HepG2 (cell line): ENCODE data around the gene MRM2. TPM values are rescaled to one million over a fixed set of nuclear protein-coding genes. Genes with fewer than 3 reads are reported as not detected.

Source experiments
- ATAC-seq: fragments of 200-7000 bp; cut with Tn5 transposase; 3 replicates; pipeline ENCODE4 v1.9.1; 2020; ENCODE audit warnings: mild to moderate bottlenecking, moderate library complexity
- BruUV-seq: library from RNA; stranded (reverse); fragments of 400-500 nt; replicated peaks from 2 replicates; lab custom pipeline; 2021; lab: Mats Ljungman, UMichigan
- CTCF ChIA-PET: fragments of 300-600 bp; formaldehyde crosslinking; extraction: SDS; loops from one replicate; lab custom pipeline; 2021; ENCODE audit warnings: low total read pairs, inconsistent platforms, low intra/inter-chr PET ratio; lab: Yijun Ruan, JAX
- POLR2A ChIA-PET: fragments of 350-600 bp; sonication (Branson Sonifier 250); formaldehyde crosslinking; loops from one replicate; lab custom pipeline; 2020; ENCODE audit warnings: antibody characterized with exemption, inconsistent platforms; lab: Yijun Ruan, JAX
- DNase-seq: peaks from one replicate; pipeline ENCODE4 v3.0.0-alpha.2; 2015; ENCODE audit warnings: low spot score
- FAIRE-seq: peaks from 3 replicates; lab custom pipeline; 2011; peaks lifted over from hg19 to GRCh38; lab: Jason Lieb, UNC
- H2AFZ ChIP-seq: one replicate; pipeline ENCODE4 v1.6.1; 2011; ENCODE audit warnings: low read length, inconsistent platforms
- H3K27ac ChIP-seq: fragments of 300-600 bp; 3 replicates; pipeline ENCODE4 v1.8.0; 2011; ENCODE audit warnings: mixed run types, mild to moderate bottlenecking, mixed read lengths, low read length, inconsistent platforms; ENCODE audit not compliant: insufficient read depth; ENCODE audit errors: extremely low read length
- H3K27me3 ChIP-seq, 2 experiments: fragments of 200-600 bp in 1 of 2; 2 replicates in 1 of 2; 3 replicates in 1 of 2; pipeline versions ENCODE4 v1.6.0 to v1.8.0; 2011; ENCODE audit warnings: low read length in 2 of 2, mild to moderate bottlenecking in 2 of 2, moderate library complexity in 2 of 2, inconsistent platforms in 1 of 2; ENCODE audit not compliant: insufficient read depth in 2 of 2, control insufficient read depth in 1 of 2
- H3K36me3 ChIP-seq, 2 experiments: fragments of 200-600 bp in 1 of 2; replicated peaks in 1 of 2; 2 replicates in 1 of 2; 3 replicates in 1 of 2; pipeline versions ENCODE4 v1.5.1 to v1.8.0; 2011; ENCODE audit warnings: low read length in 2 of 2, inconsistent platforms in 1 of 2; ENCODE audit not compliant: insufficient read depth in 2 of 2, control insufficient read depth in 1 of 2
- H3K4me1 ChIP-seq: 2 replicates; pipeline ENCODE4 v1.5.1; 2012; ENCODE audit warnings: low read length, inconsistent platforms; ENCODE audit not compliant: insufficient read depth
- H3K4me2 ChIP-seq: 2 replicates; pipeline ENCODE4 v1.6.0; 2011; ENCODE audit warnings: low read depth, low read length, inconsistent platforms
- H3K4me3 ChIP-seq, 3 experiments: fragments of 200-600 bp in 1 of 3; sonication (generic), shearing (Covaris generic) in 1 of 3; replicated peaks in 1 of 3; 2 replicates each; pipeline ENCODE4 v1.5.1; 2011 to 2016; ENCODE audit warnings: low read length in 3 of 3, inconsistent platforms in 2 of 3, low read depth in 2 of 3, mild to moderate bottlenecking in 2 of 3, control low read depth in 1 of 3, mixed read lengths in 1 of 3; ENCODE audit not compliant: insufficient read depth in 1 of 3
- H3K79me2 ChIP-seq: one replicate; pipeline ENCODE4 v1.6.1; 2011; ENCODE audit warnings: low read length, inconsistent platforms; ENCODE audit not compliant: insufficient read depth
- H3K9ac ChIP-seq: 2 replicates; pipeline ENCODE4 v1.6.0; 2011; ENCODE audit warnings: mild to moderate bottlenecking, low read depth, low read length, inconsistent platforms; ENCODE audit not compliant: insufficient read depth
- H3K9me3 ChIP-seq: 2 replicates; pipeline ENCODE4 v1.5.1; 2012; ENCODE audit warnings: mild to moderate bottlenecking, low read length
- H4K20me1 ChIP-seq: 2 replicates; pipeline ENCODE4 v1.6.0; 2011; ENCODE audit warnings: inconsistent platforms, mild to moderate bottlenecking, low read length, moderate library complexity; ENCODE audit not compliant: insufficient read depth
- AGO1 ChIP-seq: fragments of 200-400 bp; formaldehyde crosslinking; IDR thresholded peaks from 2 replicates; pipeline ENCODE4 v1.6.1; 2017; ENCODE audit warnings: mild to moderate bottlenecking, low read depth, low read length, moderate library complexity; ENCODE audit not compliant: poor library complexity, severe bottlenecking
- ATF1 ChIP-seq: IDR thresholded peaks from 2 replicates; pipeline ENCODE4 v1.6.1; 2016; ENCODE audit warnings: mild to moderate bottlenecking, control low read depth
- SYNCRIP ChIP-seq: fragments of 200-400 bp; formaldehyde crosslinking; IDR thresholded peaks from 2 replicates; pipeline ENCODE4 v1.6.1; 2018; ENCODE audit warnings: mild to moderate bottlenecking, low read depth, low read length; ENCODE audit not compliant: insufficient read depth
- XRCC5 ChIP-seq: fragments of 200-400 bp; formaldehyde crosslinking; optimal IDR thresholded peaks from 2 replicates; pipeline ENCODE3; 2017; ENCODE audit warnings: mild to moderate bottlenecking, low read length
- ZFP1 ChIP-seq: IDR thresholded peaks from 2 replicates; pipeline ENCODE4 v1.6.1; 2016
- ZNF644 ChIP-seq: IDR thresholded peaks from 2 replicates; pipeline ENCODE4 v1.6.1; 2016; ENCODE audit warnings: low read depth
- ZNF670 ChIP-seq: sonication (generic); formaldehyde crosslinking; IDR thresholded peaks from 2 replicates; pipeline ENCODE4 v1.8.0; 2022; ENCODE audit warnings: mild to moderate bottlenecking, missing genetic modification reagents, borderline replicate concordance
- ZNF737 ChIP-seq: sonication (generic); formaldehyde crosslinking; IDR thresholded peaks from 2 replicates; pipeline ENCODE4 v1.5.0; 2020; ENCODE audit warnings: missing genetic modification reagents, mild to moderate bottlenecking, borderline replicate concordance
- ZNF839 ChIP-seq: sonication (generic); formaldehyde crosslinking; IDR thresholded peaks from 2 replicates; pipeline ENCODE4 v1.4.0; 2020; ENCODE audit warnings: missing genetic modification reagents, mild to moderate bottlenecking, borderline replicate concordance
- whole genome bisulfite sequencing: methylation state at CpG from one replicate; pipeline ENCODE4 v1.1.6; 2017; ENCODE audit warnings: low lambda C conversion rate; 5-methylcytosine and 5-hydroxymethylcytosine counted together
- in situ Hi-C: cut with HindIII; loops from 2 replicates; pipeline ENCODE4 v1.10.0; 2017; ENCODE audit warnings: low pct_unique_long_range_greater_than_20kb; ENCODE audit not compliant: extremely low pct_ligation_motif_present
- intact Hi-C: fragments of 100-400 bp; cut with micrococcal nuclease; formaldehyde crosslinking; loops from one replicate; pipeline ENCODE4 v1.10.0; 2022; ENCODE audit not compliant: unreplicated experiment
- polyA plus RNA-seq, 8 experiments: library from polyadenylated mRNA; depleted of rRNA in 3 of 8; stranded (reverse) in 7 of 8; unstranded in 1 of 8; fragments of >200 nt; fragmentation: Illumina TruSeq in 4 of 8; extraction: Trizol in 4 of 8; gene quantifications; 2 replicates each; pipeline versions ENCODE4 v1.2.1 to v1.2.3, GENCODE V29; 2011 to 2016; ENCODE audit warnings: low read depth in 4 of 8, missing spikeins in 1 of 8, mixed read lengths in 1 of 8; ENCODE audit not compliant: insufficient read depth in 1 of 8
- total RNA-seq, 5 experiments: library from RNA; depleted of rRNA; stranded (reverse); fragments of >200 nt; fragmentation: Illumina TruSeq; extraction: Trizol; gene quantifications; 2 replicates each; pipeline ENCODE4 v1.2.3, GENCODE V29; 2016; ENCODE audit warnings: low read depth in 1 of 5
- TF ChIP-seq, protein P1 (sequence below): sonication (generic); formaldehyde crosslinking; IDR thresholded peaks from 2 replicates; pipeline ENCODE4 v1.4.0; 2020; ENCODE audit warnings: missing genetic modification reagents, borderline replicate concordance
- TF ChIP-seq, protein P2 (sequence below): sonication (generic); formaldehyde crosslinking; IDR thresholded peaks from 2 replicates; pipeline ENCODE4 v1.5.1; 2020; ENCODE audit warnings: missing genetic modification reagents, mild to moderate bottlenecking, borderline replicate concordance
- TF ChIP-seq, protein P3 (sequence below): sonication (generic); formaldehyde crosslinking; IDR thresholded peaks from 2 replicates; pipeline ENCODE4 v1.5.1; 2020; ENCODE audit warnings: missing genetic modification reagents, mild to moderate bottlenecking, borderline replicate concordance
- TF ChIP-seq, protein P4 (sequence below): sonication (generic); formaldehyde crosslinking; IDR thresholded peaks from 2 replicates; pipeline ENCODE4 v1.5.0; 2020; ENCODE audit warnings: mild to moderate bottlenecking, missing genetic modification reagents
- TF ChIP-seq, protein P5 (sequence below): sonication (generic); formaldehyde crosslinking; IDR thresholded peaks from 2 replicates; pipeline ENCODE4 v1.5.0; 2020; ENCODE audit warnings: missing genetic modification reagents, mild to moderate bottlenecking, borderline replicate concordance

The MRM2 gene
- total and polyA plus RNA-seq, 2 of the 13 experiments (the other 11 are each of a cell fraction or from before 2014, with no cell fraction given): 13.2 to 34.2 TPM

DNA sequence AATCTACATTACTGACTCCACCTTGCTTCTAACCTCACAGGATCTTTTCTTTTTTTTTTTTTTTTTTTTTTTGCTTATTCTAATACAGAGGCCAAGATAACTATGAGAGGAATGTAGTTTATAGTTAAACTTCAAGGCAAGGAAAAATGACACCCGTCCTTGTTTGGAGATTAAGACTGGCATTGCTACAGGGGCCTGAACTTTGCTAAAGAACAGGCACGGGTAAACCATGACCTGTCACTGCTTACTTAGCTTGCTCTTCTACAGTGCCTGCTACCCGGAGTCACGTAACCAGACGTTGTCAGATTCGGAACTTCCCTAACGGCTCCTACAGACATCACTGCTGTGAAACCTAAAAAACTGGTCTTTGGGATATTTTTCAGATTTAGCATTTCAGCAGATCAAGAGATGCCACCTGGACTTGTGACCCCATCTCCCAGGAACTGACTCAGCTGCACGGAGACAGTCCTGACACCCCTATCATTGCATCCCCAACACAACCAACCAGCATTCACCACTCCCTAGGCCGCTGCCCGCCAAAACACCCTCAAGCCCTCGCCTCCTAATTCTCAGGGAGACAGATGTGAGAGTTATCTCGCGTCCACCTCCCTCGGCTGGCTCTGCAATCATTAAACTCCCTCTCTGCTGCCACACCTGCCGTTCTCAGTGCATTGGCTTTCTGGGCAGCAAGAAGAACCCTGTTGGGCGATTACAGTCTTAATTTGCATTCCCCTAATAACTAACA, 36.8 kb downstream of the MRM2 start:
- POLR2A ChIA-PET: no interaction called here
- WGBS: 95% methylated on average over 16 of the region's 16 CpGs
- H2AFZ ChIP-seq: no peak overlapping the region
- H3K9me3 ChIP-seq: no peaks in the 10 kb centered on the region
- no peaks in the 10 kb centered on the region for H3K4me1 ChIP-seq
- no peak overlapping the region for H3K27ac ChIP-seq
- no peak overlapping the region for H3K4me3 ChIP-seq
- CTCF ChIA-PET: no interaction called here
- ATAC-seq (no peak), DNase-seq (no peak), FAIRE-seq (no peak)
- intact Hi-C loops (no loop called here), in situ Hi-C loops (loop anchor here (5.0 to 25.0 kb wide), 2 partner anchors 103 to 618 kb away; no protein-coding TSS in a partner anchor)
- no peaks in the 10 kb centered on the region for H3K27me3 ChIP-seq
- no TSS peak for BruUV-seq
- peaks cover 28 to 71% of the 10 kb centered on the region in 2 experiments; a peak in 4 of 5 replicates for H3K36me3 ChIP-seq
- no peak overlapping the region for H3K4me2 ChIP-seq
- H3K9ac ChIP-seq: no peak overlapping the region
- no peaks in the 10 kb centered on the region for H4K20me1 ChIP-seq
- H3K79me2 ChIP-seq: peaks cover 3% of the 10 kb centered on the region
- TF ChIP-seq ZNF839 (CRISPR knock-in tag): no peak
- TF ChIP-seq ZNF670 (CRISPR knock-in tag): no peak
- TF ChIP-seq AGO1: no peak
- TF ChIP-seq ZNF644: no peak
- TF ChIP-seq ZFP1: no peak
- TF ChIP-seq, protein P1, sequence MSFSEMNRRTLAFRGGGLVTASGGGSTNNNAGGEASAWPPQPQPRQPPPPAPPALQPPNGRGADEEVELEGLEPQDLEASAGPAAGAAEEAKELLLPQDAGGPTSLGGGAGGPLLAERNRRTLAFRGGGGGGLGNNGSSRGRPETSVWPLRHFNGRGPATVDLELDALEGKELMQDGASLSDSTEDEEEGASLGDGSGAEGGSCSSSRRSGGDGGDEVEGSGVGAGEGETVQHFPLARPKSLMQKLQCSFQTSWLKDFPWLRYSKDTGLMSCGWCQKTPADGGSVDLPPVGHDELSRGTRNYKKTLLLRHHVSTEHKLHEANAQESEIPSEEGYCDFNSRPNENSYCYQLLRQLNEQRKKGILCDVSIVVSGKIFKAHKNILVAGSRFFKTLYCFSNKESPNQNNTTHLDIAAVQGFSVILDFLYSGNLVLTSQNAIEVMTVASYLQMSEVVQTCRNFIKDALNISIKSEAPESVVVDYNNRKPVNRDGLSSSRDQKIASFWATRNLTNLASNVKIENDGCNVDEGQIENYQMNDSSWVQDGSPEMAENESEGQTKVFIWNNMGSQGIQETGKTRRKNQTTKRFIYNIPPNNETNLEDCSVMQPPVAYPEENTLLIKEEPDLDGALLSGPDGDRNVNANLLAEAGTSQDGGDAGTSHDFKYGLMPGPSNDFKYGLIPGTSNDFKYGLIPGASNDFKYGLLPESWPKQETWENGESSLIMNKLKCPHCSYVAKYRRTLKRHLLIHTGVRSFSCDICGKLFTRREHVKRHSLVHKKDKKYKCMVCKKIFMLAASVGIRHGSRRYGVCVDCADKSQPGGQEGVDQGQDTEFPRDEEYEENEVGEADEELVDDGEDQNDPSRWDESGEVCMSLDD (CRISPR knock-in tag): no peak
- TF ChIP-seq, protein P2, sequence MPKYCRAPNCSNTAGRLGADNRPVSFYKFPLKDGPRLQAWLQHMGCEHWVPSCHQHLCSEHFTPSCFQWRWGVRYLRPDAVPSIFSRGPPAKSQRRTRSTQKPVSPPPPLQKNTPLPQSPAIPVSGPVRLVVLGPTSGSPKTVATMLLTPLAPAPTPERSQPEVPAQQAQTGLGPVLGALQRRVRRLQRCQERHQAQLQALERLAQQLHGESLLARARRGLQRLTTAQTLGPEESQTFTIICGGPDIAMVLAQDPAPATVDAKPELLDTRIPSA (CRISPR knock-in tag): no peak
- TF ChIP-seq, protein P3, sequence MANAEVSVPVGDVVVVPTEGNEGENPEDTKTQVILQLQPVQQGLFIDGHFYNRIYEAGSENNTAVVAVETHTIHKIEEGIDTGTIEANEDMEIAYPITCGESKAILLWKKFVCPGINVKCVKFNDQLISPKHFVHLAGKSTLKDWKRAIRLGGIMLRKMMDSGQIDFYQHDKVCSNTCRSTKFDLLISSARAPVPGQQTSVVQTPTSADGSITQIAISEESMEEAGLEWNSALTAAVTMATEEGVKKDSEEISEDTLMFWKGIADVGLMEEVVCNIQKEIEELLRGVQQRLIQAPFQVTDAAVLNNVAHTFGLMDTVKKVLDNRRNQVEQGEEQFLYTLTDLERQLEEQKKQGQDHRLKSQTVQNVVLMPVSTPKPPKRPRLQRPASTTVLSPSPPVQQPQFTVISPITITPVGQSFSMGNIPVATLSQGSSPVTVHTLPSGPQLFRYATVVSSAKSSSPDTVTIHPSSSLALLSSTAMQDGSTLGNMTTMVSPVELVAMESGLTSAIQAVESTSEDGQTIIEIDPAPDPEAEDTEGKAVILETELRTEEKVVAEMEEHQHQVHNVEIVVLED (CRISPR knock-in tag): no peak
- TF ChIP-seq, protein P4, sequence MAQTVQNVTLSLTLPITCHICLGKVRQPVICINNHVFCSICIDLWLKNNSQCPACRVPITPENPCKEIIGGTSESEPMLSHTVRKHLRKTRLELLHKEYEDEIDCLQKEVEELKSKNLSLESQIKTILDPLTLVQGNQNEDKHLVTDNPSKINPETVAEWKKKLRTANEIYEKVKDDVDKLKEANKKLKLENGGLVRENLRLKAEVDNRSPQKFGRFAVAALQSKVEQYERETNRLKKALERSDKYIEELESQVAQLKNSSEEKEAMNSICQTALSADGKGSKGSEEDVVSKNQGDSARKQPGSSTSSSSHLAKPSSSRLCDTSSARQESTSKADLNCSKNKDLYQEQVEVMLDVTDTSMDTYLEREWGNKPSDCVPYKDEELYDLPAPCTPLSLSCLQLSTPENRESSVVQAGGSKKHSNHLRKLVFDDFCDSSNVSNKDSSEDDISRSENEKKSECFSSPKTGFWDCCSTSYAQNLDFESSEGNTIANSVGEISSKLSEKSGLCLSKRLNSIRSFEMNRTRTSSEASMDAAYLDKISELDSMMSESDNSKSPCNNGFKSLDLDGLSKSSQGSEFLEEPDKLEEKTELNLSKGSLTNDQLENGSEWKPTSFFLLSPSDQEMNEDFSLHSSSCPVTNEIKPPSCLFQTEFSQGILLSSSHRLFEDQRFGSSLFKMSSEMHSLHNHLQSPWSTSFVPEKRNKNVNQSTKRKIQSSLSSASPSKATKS (CRISPR knock-in tag): no peak
- TF ChIP-seq, protein P5, sequence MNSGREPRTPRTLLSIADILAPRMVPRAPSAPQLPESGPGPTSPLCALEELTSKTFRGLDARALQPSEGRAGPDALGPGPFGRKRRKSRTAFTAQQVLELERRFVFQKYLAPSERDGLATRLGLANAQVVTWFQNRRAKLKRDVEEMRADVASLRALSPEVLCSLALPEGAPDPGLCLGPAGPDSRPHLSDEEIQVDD (CRISPR knock-in tag): no peak
- no peak for TF ChIP-seq ATF1 (CRISPR knock-in tag)
- TF ChIP-seq ZNF737 (CRISPR knock-in tag): no peak
- no peak for TF ChIP-seq SYNCRIP
- no peak for TF ChIP-seq XRCC5
